Thyroid gland (tissue), 4 donors: Measurements from ENCODE around the gene STH.

Experiments
- CTCF ChIP-seq, 6 experiments: fragments of 200-600 bp in 3 of 6; fragments of 450-650 bp in 3 of 6; sonication (generic) in 3 of 6; IDR thresholded peaks; one replicate each; pipeline ENCODE4 v1.5.1; 2016 to 2019; ENCODE audit warnings: antibody characterized with exemption in 6 of 6, mild to moderate bottlenecking in 2 of 6, inconsistent platforms in 1 of 6, moderate library complexity in 1 of 6
- POLR2A ChIP-seq, 2 donors: fragments of 450-650 bp; IDR thresholded peaks; one replicate each; pipeline ENCODE4 v1.6.1; 2017; ENCODE audit warnings: antibody characterized with exemption in 2 of 2, mild to moderate bottlenecking in 2 of 2, moderate library complexity in 1 of 2

GRCh38 chr17:45997624-45998023, 1.4 kb upstream of the STH start:
- no peak for TF ChIP-seq CTCF (IDR thresholded peaks at IDR 0.05)
- no peak for TF ChIP-seq POLR2A (IDR thresholded peaks at IDR 0.05)
